Activated T-helper 1 cell treated with anti-CD3 and anti-CD28 coated beads, Interleukin-12 subunit alpha, Interleukin-12 subunit beta, Interleukin-2, Interleukin-4 antibody, amounts not matched to agents 30 ng/mL and 10 ng/mL and 1 ng/mL, durations not matched to agents 14 hours and 24 hours and 36 hours (primary cell): ENCODE measurements around the gene INTS7. TPM values are rescaled to one million over a fixed set of nuclear protein-coding genes. Genes with fewer than 3 reads are reported as not detected.
"Not testable (repeated sequence)": the region's sequence is repeated elsewhere in the genome, so short reads cannot be mapped to it uniquely, and the experiment has no call there.

Experiments
- DNase-seq: peaks from one replicate; pipeline ENCODE4 v3.0.0; 2021; ENCODE audit warnings: low spot score
- H3K27ac Mint-ChIP-seq: one replicate; pipeline ENCODE4 v1.8.0; 2021; ENCODE audit warnings: mild to moderate bottlenecking, mixed read lengths
- H3K27me3 Mint-ChIP-seq: one replicate; pipeline ENCODE4 v1.8.0; 2022; ENCODE audit warnings: mild to moderate bottlenecking, moderate library complexity, mixed read lengths; ENCODE audit not compliant: insufficient read depth
- H3K36me3 Mint-ChIP-seq: one replicate; pipeline ENCODE4 v1.8.0; 2021; ENCODE audit warnings: low read depth, mixed read lengths
- H3K4me1 Mint-ChIP-seq: one replicate; pipeline ENCODE4 v1.8.0; 2021; ENCODE audit warnings: low read depth, mixed read lengths
- H3K4me3 Mint-ChIP-seq: one replicate; pipeline ENCODE4 v1.8.0; 2021; ENCODE audit warnings: mild to moderate bottlenecking, moderate library complexity, mixed read lengths
- H3K9me3 Mint-ChIP-seq: one replicate; pipeline ENCODE4 v1.8.0; 2021; ENCODE audit warnings: mixed read lengths
- intact Hi-C: fragments of 100-400 bp; cut with micrococcal nuclease; formaldehyde crosslinking; loops from one replicate; pipeline ENCODE4 v1.15.1; 2024
- total RNA-seq: library from RNA; stranded (reverse); gene quantifications from 2 replicates; pipeline ENCODE4 v1.2.3, GENCODE V29; 2022

The INTS7 gene
- total RNA-seq, 1 donor from 2014 or later, result 33.2 TPM

- Mint-ChIP-seq H3K4me1 (no peaks in the 10 kb centered on the region), H3K9me3 (no peaks in the 10 kb centered on the region), H3K4me3 (no peak overlapping the region), H3K27me3 (peaks cover 25% of the 10 kb centered on the region), H3K36me3 (no peaks in the 10 kb centered on the region), H3K27ac (no peak overlapping the region)
- intact Hi-C loops, result no loop called here
- no peak for DNase-seq
Measured at GRCh38 chr1:211918843-211919414, 116.4 kb downstream of the INTS7 start.

GRCh38 chr1:211916458-211916857 is 118.9 kb downstream of the INTS7 start:
- H3K9me3 Mint-ChIP-seq, DNase-seq, H3K4me3 Mint-ChIP-seq, H3K36me3 Mint-ChIP-seq, H3K27ac Mint-ChIP-seq, H3K4me1 Mint-ChIP-seq, intact Hi-C loops: not testable (repeated sequence)
- peaks cover 19% of the 10 kb centered on the region for H3K27me3 Mint-ChIP-seq

GRCh38 chr1:211915924-211916323 is 119.4 kb downstream of the INTS7 start:
- Mint-ChIP-seq H3K4me1 (no peaks in the 10 kb centered on the region), H3K36me3 (no peaks in the 10 kb centered on the region), H3K27me3 (peaks cover 21% of the 10 kb centered on the region), H3K4me3 (no peak overlapping the region), H3K27ac (no peak overlapping the region), H3K9me3 (no peaks in the 10 kb centered on the region)
- intact Hi-C loops, result no loop called here
- DNase-seq, result no peak

GRCh38 chr1:211912844-211913432 is 122.4 kb downstream of the INTS7 start:
- no peaks in the 10 kb centered on the region for H3K4me1 Mint-ChIP-seq
- DNase-seq, result no peak
- intact Hi-C loops, result no loop called here
- no peaks in the 10 kb centered on the region for H3K9me3 Mint-ChIP-seq
- no peaks in the 10 kb centered on the region for H3K36me3 Mint-ChIP-seq
- H3K27me3 Mint-ChIP-seq, result peaks cover 19% of the 10 kb centered on the region
- H3K4me3 Mint-ChIP-seq, result no peak overlapping the region
- no peak overlapping the region for H3K27ac Mint-ChIP-seq

GRCh38 chr1:211912038-211912437 is 123.3 kb downstream of the INTS7 start:
- Mint-ChIP-seq H3K36me3 (no peaks in the 10 kb centered on the region), H3K4me1 (no peaks in the 10 kb centered on the region), H3K27ac (no peak overlapping the region), H3K9me3 (no peaks in the 10 kb centered on the region), H3K4me3 (no peak overlapping the region), H3K27me3 (peaks cover 16% of the 10 kb centered on the region)
- no peak for DNase-seq
- intact Hi-C loops, result no loop called here

GRCh38 chr1:211910913-211911485 is 124.4 kb downstream of the INTS7 start:
- H3K9me3 Mint-ChIP-seq, result no peaks in the 10 kb centered on the region
- no peaks in the 10 kb centered on the region for H3K36me3 Mint-ChIP-seq
- peaks cover 15% of the 10 kb centered on the region for H3K27me3 Mint-ChIP-seq
- intact Hi-C loops, result no loop called here
- no peak overlapping the region for H3K27ac Mint-ChIP-seq
- DNase-seq, result no peak
- no peak overlapping the region for H3K4me3 Mint-ChIP-seq
- no peaks in the 10 kb centered on the region for H3K4me1 Mint-ChIP-seq

- Mint-ChIP-seq H3K27me3 (peaks cover 11% of the 10 kb centered on the region), H3K36me3 (no peaks in the 10 kb centered on the region), H3K4me1 (no peaks in the 10 kb centered on the region), H3K27ac (no peak overlapping the region), H3K9me3 (peaks cover 3% of the 10 kb centered on the region), H3K4me3 (no peak overlapping the region)
- intact Hi-C loops, result no loop called here
- no peak for DNase-seq
Measured at GRCh38 chr1:211910113-211910884, 125.1 kb downstream of the INTS7 start.

GRCh38 chr1:211909395-211909794 is 126.0 kb downstream of the INTS7 start:
- Mint-ChIP-seq H3K27me3 (peaks cover 11% of the 10 kb centered on the region), H3K9me3 (peaks cover 3% of the 10 kb centered on the region), H3K4me1 (no peaks in the 10 kb centered on the region), H3K27ac (no peak overlapping the region), H3K4me3 (no peak overlapping the region), H3K36me3 (no peaks in the 10 kb centered on the region)
- intact Hi-C loops, result no loop called here
- no peak for DNase-seq

GRCh38 chr1:211908951-211909350 is 126.4 kb downstream of the INTS7 start:
- Mint-ChIP-seq H3K4me1 (no peaks in the 10 kb centered on the region), H3K27ac (no peak overlapping the region), H3K36me3 (no peaks in the 10 kb centered on the region), H3K27me3 (peaks cover 11% of the 10 kb centered on the region), H3K9me3 (peaks cover 3% of the 10 kb centered on the region), H3K4me3 (no peak overlapping the region)
- no peak for DNase-seq
- intact Hi-C loops, result no loop called here

- no peaks in the 10 kb centered on the region for H3K36me3 Mint-ChIP-seq
- DNase-seq, result no peak
- peaks cover 3% of the 10 kb centered on the region for H3K9me3 Mint-ChIP-seq
- peaks cover 11% of the 10 kb centered on the region for H3K27me3 Mint-ChIP-seq
- H3K27ac Mint-ChIP-seq, result no peak overlapping the region
- H3K4me3 Mint-ChIP-seq, result no peak overlapping the region
- no peaks in the 10 kb centered on the region for H3K4me1 Mint-ChIP-seq
- intact Hi-C loops, result no loop called here
Measured at GRCh38 chr1:211908453-211908852, 126.9 kb downstream of the INTS7 start.

- Mint-ChIP-seq H3K36me3 (no peaks in the 10 kb centered on the region), H3K4me3 (no peak overlapping the region), H3K4me1 (no peaks in the 10 kb centered on the region), H3K9me3 (peaks cover 10% of the 10 kb centered on the region), H3K27ac (no peak overlapping the region), H3K27me3 (peaks cover 6% of the 10 kb centered on the region)
- intact Hi-C loops, result no loop called here
- DNase-seq, result no peak
Measured at GRCh38 chr1:211903490-211904245, 131.7 kb downstream of the INTS7 start.

GRCh38 chr1:211902624-211903291 is 132.6 kb downstream of the INTS7 start:
- Mint-ChIP-seq H3K9me3 (peaks cover 10% of the 10 kb centered on the region), H3K27ac (no peak overlapping the region), H3K4me3 (no peak overlapping the region), H3K27me3 (no peaks in the 10 kb centered on the region), H3K36me3 (no peaks in the 10 kb centered on the region), H3K4me1 (no peaks in the 10 kb centered on the region)
- DNase-seq, result no peak
- intact Hi-C loops, result no loop called here
